Measurements from ENCODE around the gene MLYCD.

MLYCD gene

GRCh38 chr16:83966153-83966696 lies 67.3 kb downstream of the MLYCD start:
- peaks cover 5% of the 10 kb centered on the region for H3K27me3 ChIP-seq (ENCODE audit: insufficient read depth, poor library complexity, severe bottlenecking)
- ATAC-seq (ENCODE audit: low read depth) = no peak
- no peak overlapping the region for H3K4me3 ChIP-seq (ENCODE audit: severe bottlenecking)
- H3K9me3 ChIP-seq (ENCODE audit: severe bottlenecking) = no peaks in the 10 kb centered on the region
- 0 out of 2 replicates have a peak, but pooled peaks cover 4% of the 10 kb centered on the region for H3K36me3 ChIP-seq (ENCODE audit: low read depth)
- H3K27ac ChIP-seq (ENCODE audit: poor library complexity, severe bottlenecking) = no peak overlapping the region
- DNase-seq (ENCODE audit: low spot score) = no peak
- TF ChIP-seq CTCF (IDR thresholded peaks at IDR 0.05; ENCODE audit: poor library complexity, severe bottlenecking) = no peak
- no peaks in the 10 kb centered on the region for H3K4me1 ChIP-seq (ENCODE audit: insufficient read depth, poor library complexity, severe bottlenecking)

- Histone ChIP-seq H3K27ac (ENCODE audit: poor library complexity, severe bottlenecking) (no peak overlapping the region), H3K4me3 (ENCODE audit: severe bottlenecking) (no peak overlapping the region), H3K36me3 (ENCODE audit: low read depth) (0 out of 2 replicates have a peak, but pooled peaks cover 2% of the 10 kb centered on the region), H3K27me3 (ENCODE audit: insufficient read depth, poor library complexity, severe bottlenecking) (peaks cover 5% of the 10 kb centered on the region), H3K4me1 (ENCODE audit: insufficient read depth, poor library complexity, severe bottlenecking) (no peaks in the 10 kb centered on the region), H3K9me3 (ENCODE audit: severe bottlenecking) (no peaks in the 10 kb centered on the region)
- DNase-seq (ENCODE audit: low spot score) (no peak), ATAC-seq (ENCODE audit: low read depth) (no peak)
- no peak for TF ChIP-seq CTCF (IDR thresholded peaks at IDR 0.05; ENCODE audit: poor library complexity, severe bottlenecking)
Measured at GRCh38 chr16:83967091-83967490, 68.2 kb downstream of the MLYCD start.

GRCh38 chr16:83967838-83968305 lies 69.0 kb downstream of the MLYCD start, which contains the start of gene NECAB2:
Gene NECAB2 (plus strand): TSS chr16:83968244. CDS start chr16:83968649, 405 bp downstream.
- no peaks in the 10 kb centered on the region for H3K9me3 ChIP-seq (ENCODE audit: severe bottlenecking)
- H3K27me3 ChIP-seq (ENCODE audit: insufficient read depth, poor library complexity, severe bottlenecking) = peaks cover 5% of the 10 kb centered on the region
- DNase-seq (ENCODE audit: low spot score) (no peak), ATAC-seq (ENCODE audit: low read depth) (peak; percentile 44; the same call in 1 of the 3 replicates)
- H3K4me3 ChIP-seq (ENCODE audit: severe bottlenecking) = peak within 1 kb of the TSS; percentile 24
- no peaks in the 10 kb centered on the region for H3K36me3 ChIP-seq (ENCODE audit: low read depth)
- no peaks in the 10 kb centered on the region for H3K4me1 ChIP-seq (ENCODE audit: insufficient read depth, poor library complexity, severe bottlenecking)
- no peak within 1 kb of the TSS for H3K27ac ChIP-seq (ENCODE audit: poor library complexity, severe bottlenecking)
- TF ChIP-seq CTCF (IDR thresholded peaks at IDR 0.05; ENCODE audit: poor library complexity, severe bottlenecking) = peak; percentile 79

- H3K9me3 ChIP-seq (ENCODE audit: severe bottlenecking) = no peaks in the 10 kb centered on the region
- ATAC-seq (ENCODE audit: low read depth) = no peak
- H3K27me3 ChIP-seq (ENCODE audit: insufficient read depth, poor library complexity, severe bottlenecking) = peaks cover 5% of the 10 kb centered on the region
- no peaks in the 10 kb centered on the region for H3K36me3 ChIP-seq (ENCODE audit: low read depth)
- H3K4me1 ChIP-seq (ENCODE audit: insufficient read depth, poor library complexity, severe bottlenecking) = no peaks in the 10 kb centered on the region
- peak overlapping the region; percentile 24 for H3K4me3 ChIP-seq (ENCODE audit: severe bottlenecking)
- no peak overlapping the region for H3K27ac ChIP-seq (ENCODE audit: poor library complexity, severe bottlenecking)
- DNase-seq (ENCODE audit: low spot score) = no peak
- peak; percentile 51 for TF ChIP-seq CTCF (IDR thresholded peaks at IDR 0.05; ENCODE audit: poor library complexity, severe bottlenecking)
Measured at GRCh38 chr16:83968306-83968851, 69.5 kb downstream of the MLYCD start.

All from RWPE2 (cell line).